Mammary epithelial cell (primary cell): Measurements from ENCODE around the gene ERG.

Experiments used
- CTCF ChIP-seq, 2 donors: IDR thresholded peaks in 1 of 2; conservative IDR thresholded peaks in 1 of 2; 2 replicates each; pipeline ENCODE4 v1.5.1; 2011 to 2012; ENCODE audit warnings: inconsistent platforms in 2 of 2, low read length in 2 of 2, mild to moderate bottlenecking in 2 of 2, control low read depth in 1 of 2, low read depth in 1 of 2; ENCODE audit not compliant: insufficient read depth in 1 of 2; ENCODE audit errors: extremely low read depth in 1 of 2
- EZH2 ChIP-seq: IDR thresholded peaks from 2 replicates; pipeline ENCODE4 v1.6.1; 2012; ENCODE audit warnings: low read length, inconsistent platforms, borderline replicate concordance

DNA sequence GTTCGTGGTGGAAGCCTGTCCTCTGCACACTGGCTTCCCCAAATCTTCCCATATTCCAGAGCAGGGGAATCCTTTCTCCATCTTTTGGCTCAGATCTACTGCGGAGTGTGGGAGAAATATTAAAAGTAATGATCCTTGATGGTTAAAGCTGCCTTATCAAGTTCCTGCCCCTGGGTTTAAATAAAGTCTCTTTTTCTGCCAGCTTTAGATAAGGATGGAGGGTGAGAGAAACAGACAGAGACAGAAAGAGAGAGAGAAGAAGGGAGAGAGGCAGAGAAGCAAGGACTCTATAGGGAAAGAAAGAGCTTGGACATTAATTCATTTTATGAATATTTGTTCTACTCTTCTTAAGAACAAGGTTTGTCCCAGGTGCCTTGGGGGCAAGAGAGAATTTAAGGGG lies 143.5 kb downstream of the ERG start:
- TF ChIP-seq CTCF (conservative IDR thresholded peaks at IDR 0.05 in 1 of 2, IDR thresholded peaks at IDR 0.05 in 1 of 2; ENCODE audit: extremely low read depth in 1 of 2, insufficient read depth in 1 of 2, low read depth in 1 of 2, low read length in 2 of 2): no peak
- TF ChIP-seq EZH2: no peak
